T-cell (primary cell): ENCODE results near the gene RAB31. TPM values are rescaled to one million over a fixed set of nuclear protein-coding genes. Genes with fewer than 3 reads are reported as not detected.

Experiments
- ATAC-seq, 4 experiments: fragments of 200-7000 bp in 3 of 4; fragments of 150-1000 bp in 1 of 4; cut with Tn5 transposase; replicated peaks in 1 of 4; 1 replicate in 3 of 4; 2 replicates in 1 of 4; pipeline ENCODE4 v1.10.0; 2021; ENCODE audit warnings: moderate library complexity in 3 of 4, mild to moderate bottlenecking in 2 of 4, moderate number of reproducible peaks in 1 of 4
- CTCF ChIA-PET, 2 donors: fragments of 300-600 bp; sonication (Branson Sonifier 250); formaldehyde crosslinking; loops; one replicate each; lab custom pipeline; 2022; ENCODE audit warnings: antibody characterized with exemption in 2 of 2; lab: Charles Lee
- POLR2A ChIA-PET, 2 donors: fragments of 300-600 bp; sonication (Branson Sonifier 250); formaldehyde crosslinking; loops; one replicate each; lab custom pipeline; 2022; ENCODE audit warnings: antibody characterized with exemption in 2 of 2; lab: Charles Lee
- DNase-seq, 35 experiments: peaks; one replicate each; pipeline versions ENCODE4 v3.0.0 to v3.0.0-alpha.2; 2013 to 2023
- H3K27ac ChIP-seq: one replicate; pipeline ENCODE4 v1.5.1; 2013; ENCODE audit warnings: low read length
- H3K27me3 ChIP-seq, 2 experiments: replicated peaks in 1 of 2; 1 replicate in 1 of 2; 2 replicates in 1 of 2; pipeline versions ENCODE4 v1.6.1 to v1.7.0; 2013; ENCODE audit warnings: low read length in 1 of 2, mixed read lengths in 1 of 2; ENCODE audit not compliant: control insufficient read depth in 2 of 2, insufficient read depth in 2 of 2; ENCODE audit errors: extremely low read depth in 1 of 2
- H3K36me3 ChIP-seq, 2 donors: 1 replicate in 1 of 2; 2 replicates in 1 of 2; pipeline versions ENCODE4 v1.6.1 to v1.7.0; 2013; ENCODE audit warnings: low read length in 1 of 2; ENCODE audit not compliant: control insufficient read depth in 2 of 2, insufficient read depth in 1 of 2; ENCODE audit errors: extremely low read depth in 1 of 2
- H3K4me1 ChIP-seq, 2 experiments: 1 replicate in 1 of 2; 2 replicates in 1 of 2; pipeline versions ENCODE4 v1.6.1 to v1.7.0; 2013; ENCODE audit warnings: low read length in 2 of 2, mixed read lengths in 1 of 2; ENCODE audit not compliant: insufficient read depth in 2 of 2, control insufficient read depth in 1 of 2; ENCODE audit errors: extremely low read depth in 1 of 2
- H3K4me3 ChIP-seq, 2 donors: 1 replicate in 1 of 2; 2 replicates in 1 of 2; pipeline versions ENCODE4 v1.5.1 to v1.7.0; 2013; ENCODE audit warnings: mild to moderate bottlenecking in 2 of 2, low read length in 1 of 2, moderate library complexity in 1 of 2; ENCODE audit not compliant: control insufficient read depth in 1 of 2; ENCODE audit errors: extremely low read depth in 1 of 2
- H3K9me3 ChIP-seq: 2 replicates; pipeline ENCODE4 v1.7.0; 2013
- H3K27ac Mint-ChIP-seq, 2 donors: one replicate each; pipeline ENCODE4 v1.8.0; 2020 to 2021; ENCODE audit warnings: mild to moderate bottlenecking in 2 of 2, mixed read lengths in 2 of 2
- H3K27me3 Mint-ChIP-seq, 2 donors: one replicate each; pipeline ENCODE4 v1.8.0; 2021 to 2022; ENCODE audit warnings: mixed read lengths in 2 of 2
- H3K36me3 Mint-ChIP-seq: one replicate; pipeline ENCODE4 v1.8.0; 2021; ENCODE audit warnings: mixed read lengths
- H3K4me1 Mint-ChIP-seq, 3 donors: one replicate each; pipeline ENCODE4 v1.8.0; 2020 to 2022; ENCODE audit warnings: mixed read lengths in 3 of 3, mild to moderate bottlenecking in 1 of 3
- H3K4me3 Mint-ChIP-seq, 3 donors: one replicate each; pipeline ENCODE4 v1.8.0; 2020 to 2022; ENCODE audit warnings: mild to moderate bottlenecking in 3 of 3, mixed read lengths in 3 of 3, moderate library complexity in 3 of 3
- H3K9me3 Mint-ChIP-seq, 3 donors: one replicate each; pipeline ENCODE4 v1.8.0; 2020 to 2022; ENCODE audit warnings: mixed read lengths in 3 of 3
- WGBS: methylation state at CpG from one replicate; pipeline ENCODE4 v1.1.5; 2013; ENCODE audit warnings: missing lambda C conversion rate; ENCODE audit not compliant: insufficient coverage; 5-methylcytosine and 5-hydroxymethylcytosine counted together
- total RNA-seq, 35 experiments: library from RNA in 6 of 35; stranded (reverse) in 6 of 35; fragments of 120-200 nt in 1 of 35; gene quantifications; one replicate each; pipeline versions ENCODE4 v1.2.1 to v1.2.4 and lab custom pipeline; 2013 to 2026

The RAB31 gene
- total RNA-seq, 5 donors from 2014 or later (not counting 1 experiment from before 2014, with no cell fraction given) = 0.60 to 2.0 (median 1.5) TPM

- Mint-ChIP-seq H3K4me3 (no peak overlapping the region), H3K27me3 (peaks cover 30 to 42% of the 10 kb centered on the region in 2 donors), H3K9me3 (no peaks in the 10 kb centered on the region), H3K36me3 (no peaks in the 10 kb centered on the region), H3K27ac (no peak overlapping the region), H3K4me1 (peaks cover 3 to 15% (median 11%) of the 10 kb centered on the region in 3 donors)
- Histone ChIP-seq H3K4me3 (no peak overlapping the region), H3K27me3 (peaks cover 3 to 33% of the 10 kb centered on the region in 2 experiments), H3K9me3 (no peaks in the 10 kb centered on the region), H3K36me3 (no peaks in the 10 kb centered on the region), H3K27ac (no peak overlapping the region), H3K4me1 (peaks cover 0 to 15% of the 10 kb centered on the region in 2 experiments)
- ChIA-PET POLR2A (no interaction called here), CTCF (no interaction called here)
- ATAC-seq (no peak), DNase-seq (no peak)
- WGBS = 64% methylated on average over 4 of the region's 11 CpGs
Observed at GRCh38 chr18:9704233-9705118, 3.6 kb upstream of the RAB31 start.

GRCh38 chr18:9705183-9705829, 2.8 kb upstream of the RAB31 start:
- no peaks in the 10 kb centered on the region for H3K9me3 Mint-ChIP-seq
- DNase-seq = no peak
- POLR2A ChIA-PET = no interaction called here

GRCh38 chr18:9706081-9706935, 1.8 kb upstream of the RAB31 start:
- Mint-ChIP-seq H3K27me3 (peaks cover 46 to 55% of the 10 kb centered on the region in 2 donors), H3K4me1 (peaks cover 12 to 27% (median 16%) of the 10 kb centered on the region in 3 donors), H3K27ac (no peak overlapping the region), H3K4me3 (peak overlapping the region in 2 of 3 donors; percentile 31 to 63), H3K36me3 (no peaks in the 10 kb centered on the region), H3K9me3 (no peaks in the 10 kb centered on the region)
- DNase-seq = no peak
- 90% methylated on average over 7 of the region's 12 CpGs for WGBS
- POLR2A ChIA-PET = no interaction called here
- Histone ChIP-seq H3K9me3 (no peaks in the 10 kb centered on the region), H3K4me3 (no peak overlapping the region), H3K27me3 (peaks cover 5 to 48% of the 10 kb centered on the region in 2 experiments), H3K36me3 (no peaks in the 10 kb centered on the region), H3K27ac (no peak overlapping the region), H3K4me1 (peaks cover 0 to 22% of the 10 kb centered on the region in 2 experiments)
- CTCF ChIA-PET = interaction anchor here in 1 of 2 donors (0.6 kb wide), 1 partner anchor 1587 kb away, joined by 3 read pairs; no protein-coding TSS in a partner anchor
- no peak for ATAC-seq

More at GRCh38 chr18:9705183-9705829, 2.8 kb upstream of the RAB31 start:
- Mint-ChIP-seq H3K4me3 (no peak overlapping the region), H3K36me3 (no peaks in the 10 kb centered on the region), H3K4me1 (peaks cover 11 to 22% (median 15%) of the 10 kb centered on the region in 3 donors), H3K27me3 (peaks cover 39 to 50% of the 10 kb centered on the region in 2 donors), H3K27ac (no peak overlapping the region)
- CTCF ChIA-PET = no interaction called here
- ATAC-seq = no peak
- WGBS = 40% methylated on average over 1 of the region's 6 CpGs
- Histone ChIP-seq H3K4me3 (no peak overlapping the region), H3K4me1 (peaks cover 0 to 19% of the 10 kb centered on the region in 2 experiments), H3K27ac (no peak overlapping the region), H3K27me3 (peaks cover 5 to 40% of the 10 kb centered on the region in 2 experiments), H3K9me3 (no peaks in the 10 kb centered on the region), H3K36me3 (no peaks in the 10 kb centered on the region)

- POLR2A ChIA-PET = no interaction called here
- Histone ChIP-seq H3K4me3 (peak overlapping the region in 1 of 2 donors; percentile 28), H3K36me3 (no peaks in the 10 kb centered on the region), H3K9me3 (no peaks in the 10 kb centered on the region), H3K27ac (no peak overlapping the region), H3K4me1 (peaks cover 0 to 23% of the 10 kb centered on the region in 2 experiments), H3K27me3 (peaks cover 5 to 53% of the 10 kb centered on the region in 2 experiments)
- H3K4me1 Mint-ChIP-seq = peaks cover 12 to 31% (median 16%) of the 10 kb centered on the region in 3 donors
- DNase-seq (no peak), ATAC-seq (no peak)
- H3K27me3 Mint-ChIP-seq = peaks cover 53 to 66% of the 10 kb centered on the region in 2 donors
- WGBS = 27% methylated on average over 31 of the region's 31 CpGs
- CTCF ChIA-PET = no interaction called here
- peak overlapping the region; percentile 51 to 63 (median 54) for H3K4me3 Mint-ChIP-seq
- H3K36me3 Mint-ChIP-seq = no peaks in the 10 kb centered on the region
- no peak overlapping the region for H3K27ac Mint-ChIP-seq
- H3K9me3 Mint-ChIP-seq = no peaks in the 10 kb centered on the region
Observed at GRCh38 chr18:9707381-9708056, 582 bp upstream of the RAB31 start.

GRCh38 chr18:9708434-9709303, 568 bp downstream of the RAB31 start:
- ChIA-PET CTCF (no interaction called here), POLR2A (no interaction called here)
- 1% methylated on average over 57 of the region's 84 CpGs for WGBS
- Histone ChIP-seq H3K27me3 (peaks cover 5 to 55% of the 10 kb centered on the region in 2 experiments), H3K9me3 (no peaks in the 10 kb centered on the region), H3K27ac (no peak overlapping the region), H3K4me1 (peaks cover 0 to 23% of the 10 kb centered on the region in 2 experiments), H3K4me3 (peak overlapping the region; percentile 19 to 68), H3K36me3 (no peaks in the 10 kb centered on the region)
- DNase-seq = peak in 1 of 35 experiments; percentile 1
- peak in 2 of 4 experiments; percentile 9 to 27 for ATAC-seq
- peaks cover 64 to 74% of the 10 kb centered on the region in 2 donors for H3K27me3 Mint-ChIP-seq
- H3K27ac Mint-ChIP-seq = no peak overlapping the region
- no peaks in the 10 kb centered on the region for H3K9me3 Mint-ChIP-seq
- H3K36me3 Mint-ChIP-seq = no peaks in the 10 kb centered on the region
- peak overlapping the region; percentile 71 to 74 (median 74) for H3K4me3 Mint-ChIP-seq
- peaks cover 12 to 31% (median 16%) of the 10 kb centered on the region in 3 donors for H3K4me1 Mint-ChIP-seq
